Putamen (tissue), 1 donor: Measurements from ENCODE around the gene TTF2.
"Not testable (repeated sequence)": the region's sequence is repeated elsewhere in the genome, so short reads cannot be mapped to it uniquely, and the experiment has no call there.

Source experiments
- DNase-seq: peaks from one replicate; pipeline ENCODE4 v3.0.0-alpha.2; 2016; ENCODE audit warnings: low spot score

The TTF2 gene

DNA sequence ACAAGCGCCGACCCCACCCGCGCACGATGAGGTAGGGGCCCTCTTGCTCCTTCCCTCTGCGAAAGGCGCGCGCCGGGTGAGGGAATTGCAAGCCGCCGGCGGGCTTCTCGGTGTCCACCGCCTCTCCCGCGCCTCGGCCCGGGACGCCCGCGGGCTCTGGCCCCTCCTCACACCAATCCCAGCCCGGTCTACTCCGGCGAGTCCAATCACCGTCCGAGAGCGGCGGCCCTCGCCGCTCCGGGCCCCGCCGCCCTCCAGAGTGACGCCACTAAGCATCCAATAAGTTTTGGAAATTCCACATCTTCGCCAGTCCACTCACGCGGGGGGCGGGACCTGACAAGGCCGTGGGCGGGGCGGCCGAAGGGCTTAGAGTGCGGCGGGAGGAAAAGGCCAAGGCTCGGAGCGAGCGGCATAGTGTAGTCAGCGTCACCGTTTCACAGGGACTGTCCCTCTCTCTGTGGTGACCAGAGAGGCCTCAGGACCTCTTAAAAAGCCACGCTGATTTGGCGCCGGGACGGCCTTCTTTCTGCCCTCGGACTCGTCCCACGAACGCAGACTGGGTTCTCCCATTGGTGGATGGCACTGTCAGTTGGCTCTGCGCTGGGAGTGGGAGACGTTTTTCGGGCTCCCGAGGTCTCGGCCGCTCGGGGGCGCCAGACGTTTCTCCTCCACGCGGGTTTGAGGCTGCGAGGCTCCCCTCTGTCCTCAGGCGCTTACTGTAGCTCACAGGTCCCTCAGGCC lies 61.6 kb downstream of the TTF2 start, which contains the start of gene TRIM45:
Gene TRIM45 (minus strand): TSS at position 161 of the 741 bp plus-strand sequence. CDS start 548 bp downstream, outside the sequence.
- DNase-seq = peak; percentile 95

DNA sequence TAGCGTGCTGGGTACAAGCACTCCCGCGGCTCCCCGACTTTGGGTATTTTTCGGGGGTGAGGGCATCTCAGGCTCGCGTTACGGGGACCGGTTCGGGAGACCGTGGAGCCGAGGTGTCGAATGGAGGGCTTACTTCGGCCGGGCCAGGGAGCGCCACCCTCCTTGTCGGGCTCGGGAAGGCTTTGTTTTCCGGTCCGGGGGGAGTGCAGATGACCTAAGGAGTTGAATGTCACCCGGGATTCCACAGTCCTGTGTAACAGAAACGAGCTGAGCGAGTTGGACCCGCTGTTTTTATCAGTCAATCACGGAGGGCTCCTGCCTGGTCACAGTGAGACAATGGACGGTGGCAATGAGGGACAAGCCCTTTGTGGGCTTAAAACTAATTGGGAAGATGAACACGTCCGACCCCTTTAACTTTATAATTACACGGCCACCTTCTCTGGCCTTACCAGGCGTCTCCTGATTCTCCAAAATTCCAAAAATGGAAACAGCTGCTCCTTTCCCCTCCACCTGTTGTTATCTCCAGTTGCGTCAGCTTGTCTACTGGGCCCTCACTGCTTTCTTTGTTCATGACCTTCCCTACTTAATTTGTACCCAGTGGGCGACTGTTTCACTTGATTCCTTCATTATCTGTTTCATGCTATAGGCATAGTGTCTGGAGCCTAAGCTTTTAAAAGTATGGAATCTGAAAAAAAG lies 62.4 kb downstream of the TTF2 start:
- DNase-seq = no peak

DNA sequence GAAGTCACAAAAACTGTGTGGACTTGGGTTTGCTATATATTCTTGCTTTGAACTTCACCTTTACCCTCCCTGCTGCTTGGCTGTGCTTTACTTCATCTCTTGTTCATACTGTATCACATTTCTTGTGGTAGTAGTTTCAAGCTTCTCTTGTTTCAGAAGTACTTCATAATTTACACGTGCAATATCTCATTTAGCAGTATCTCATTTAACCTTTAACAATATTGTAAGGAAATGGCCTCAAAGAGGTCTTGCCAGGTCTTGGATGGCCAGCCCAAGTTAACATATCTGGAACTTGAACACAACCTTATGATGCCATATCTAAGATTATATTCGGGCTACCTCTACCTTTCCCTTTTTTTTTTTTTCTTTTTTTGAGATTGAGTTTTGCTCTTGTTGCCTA lies 63.1 kb downstream of the TTF2 start:
- no peak for DNase-seq

DNA sequence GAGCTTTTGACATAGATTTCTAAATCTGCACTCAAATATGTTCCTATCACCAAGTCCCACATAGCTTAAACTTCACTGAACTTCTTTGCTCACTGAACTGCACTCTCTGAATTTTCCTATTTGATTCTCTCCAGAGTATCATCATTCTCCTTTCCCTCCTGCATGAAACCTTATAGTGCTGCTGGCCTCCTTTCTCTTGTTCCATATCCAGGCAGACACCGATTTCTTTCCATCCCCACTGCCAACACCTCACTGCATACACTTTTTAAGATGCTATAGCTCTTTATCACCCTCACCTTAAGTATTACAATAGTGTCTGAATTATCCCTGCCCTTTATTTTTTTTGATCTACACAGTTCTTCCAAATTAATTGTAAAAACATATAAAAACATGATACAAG lies 64.5 kb downstream of the TTF2 start:
- no peak for DNase-seq

DNA sequence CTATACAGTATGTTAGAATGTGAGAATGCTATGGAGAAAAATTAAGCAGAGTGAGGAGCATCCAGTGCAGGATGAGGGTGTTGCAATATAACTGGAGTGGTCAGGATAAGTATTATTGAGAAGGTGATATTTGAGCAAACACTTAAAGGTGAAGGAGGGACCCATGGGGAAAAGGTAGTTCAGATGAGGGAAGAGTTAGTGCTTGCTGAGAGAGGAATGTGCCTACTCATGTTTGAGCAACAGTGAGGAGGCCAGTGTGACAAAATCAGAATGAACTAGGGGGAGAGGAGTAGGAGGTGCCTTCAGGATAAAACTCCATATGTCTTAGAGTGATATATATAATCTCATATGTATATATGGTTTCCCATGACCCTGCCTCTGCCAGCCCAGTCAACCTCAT lies 67.7 kb downstream of the TTF2 start:
- DNase-seq = no peak

DNA sequence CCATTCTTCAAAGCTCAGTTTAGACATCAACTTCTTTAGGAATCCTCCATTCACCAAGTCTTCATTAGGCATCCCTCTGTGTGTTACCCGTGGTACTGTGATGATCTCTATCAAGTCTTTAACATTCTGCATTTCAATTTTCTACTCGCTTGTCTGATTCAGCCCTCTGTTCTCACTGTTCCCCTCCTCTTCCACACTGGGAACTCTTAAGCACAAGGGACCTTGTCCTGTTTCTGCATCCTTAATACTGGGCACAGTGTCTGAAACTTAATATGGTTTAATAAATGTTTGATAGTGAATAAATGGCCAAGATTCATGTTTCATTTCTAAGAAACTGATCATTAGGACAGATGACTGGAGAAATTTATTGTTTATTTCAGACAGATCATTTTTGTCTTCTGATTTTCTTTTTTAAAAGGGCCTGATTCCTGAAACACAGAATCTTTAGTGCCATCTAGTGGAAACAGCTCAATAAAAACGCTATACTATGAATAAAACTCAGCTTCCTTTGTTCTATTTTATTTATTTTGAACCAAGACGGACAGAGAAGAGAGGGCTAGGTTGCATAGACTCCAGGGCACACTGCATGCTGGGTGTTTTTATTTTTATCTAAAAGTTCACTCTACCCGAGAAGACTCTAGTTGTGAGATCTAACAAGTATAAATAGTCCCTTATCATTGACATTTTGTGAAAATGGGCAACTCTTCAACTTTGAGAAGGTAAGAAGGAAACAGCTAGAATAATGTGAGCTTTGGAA lies 68.4 kb downstream of the TTF2 start:
- no peak for DNase-seq

DNA sequence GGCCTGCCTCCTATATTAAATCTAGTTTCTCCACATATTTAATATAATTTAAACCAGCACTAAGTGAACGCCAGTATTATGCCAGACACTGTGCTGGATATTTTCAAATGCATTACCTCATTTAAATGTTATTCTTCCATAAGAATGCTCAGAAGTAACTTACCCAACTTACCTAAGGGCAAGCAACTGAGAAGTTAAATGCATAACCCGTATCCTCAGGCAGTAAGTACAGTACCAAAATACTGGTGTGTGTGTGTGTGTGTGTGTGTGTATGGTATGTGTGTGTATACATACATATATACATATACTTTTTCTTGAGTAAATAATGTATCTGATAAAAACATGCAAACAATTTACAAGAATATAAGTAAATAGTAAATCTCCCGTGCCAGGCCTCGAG lies 70.4 kb downstream of the TTF2 start:
- no peak for DNase-seq

DNA sequence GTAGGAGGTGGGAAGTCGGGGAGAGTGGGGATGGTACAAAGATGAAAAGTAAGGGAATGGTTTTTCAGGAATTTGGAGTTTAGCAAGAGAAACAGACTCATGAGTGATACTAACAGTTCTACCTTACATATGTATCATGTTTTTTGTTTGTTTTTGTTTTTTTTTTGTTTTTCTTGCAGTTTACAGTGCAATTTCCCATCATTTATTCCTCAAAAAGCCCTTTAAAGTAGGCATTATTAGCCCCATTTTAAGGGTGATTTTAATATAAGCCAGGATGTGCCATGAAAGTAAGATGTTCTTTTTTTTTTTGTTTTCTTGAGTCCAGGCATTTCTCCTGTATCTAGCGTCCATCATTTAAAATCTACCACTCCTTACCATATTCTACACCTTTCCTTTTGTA lies 75.2 kb downstream of the TTF2 start:
- no peak for DNase-seq

DNA sequence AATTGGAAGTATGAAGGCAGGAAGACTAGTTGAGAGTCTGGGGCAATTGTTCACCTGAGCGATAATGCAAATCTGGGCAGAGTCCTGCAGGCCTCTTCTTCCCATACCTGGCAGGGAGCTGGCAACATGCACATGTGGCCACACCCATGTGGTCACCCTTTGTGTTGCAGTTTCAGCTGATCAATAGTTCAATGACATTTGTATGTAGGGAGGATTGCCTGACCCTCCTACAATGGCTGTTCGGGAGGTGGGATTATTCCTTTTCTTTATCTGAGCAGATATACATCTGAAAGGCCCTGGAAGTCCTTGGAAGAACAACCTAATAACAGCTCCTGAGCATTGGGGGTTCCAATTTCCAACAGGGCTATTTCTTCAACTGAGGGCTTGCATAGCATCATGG lies 76.6 kb downstream of the TTF2 start:
- no peak for DNase-seq

DNA sequence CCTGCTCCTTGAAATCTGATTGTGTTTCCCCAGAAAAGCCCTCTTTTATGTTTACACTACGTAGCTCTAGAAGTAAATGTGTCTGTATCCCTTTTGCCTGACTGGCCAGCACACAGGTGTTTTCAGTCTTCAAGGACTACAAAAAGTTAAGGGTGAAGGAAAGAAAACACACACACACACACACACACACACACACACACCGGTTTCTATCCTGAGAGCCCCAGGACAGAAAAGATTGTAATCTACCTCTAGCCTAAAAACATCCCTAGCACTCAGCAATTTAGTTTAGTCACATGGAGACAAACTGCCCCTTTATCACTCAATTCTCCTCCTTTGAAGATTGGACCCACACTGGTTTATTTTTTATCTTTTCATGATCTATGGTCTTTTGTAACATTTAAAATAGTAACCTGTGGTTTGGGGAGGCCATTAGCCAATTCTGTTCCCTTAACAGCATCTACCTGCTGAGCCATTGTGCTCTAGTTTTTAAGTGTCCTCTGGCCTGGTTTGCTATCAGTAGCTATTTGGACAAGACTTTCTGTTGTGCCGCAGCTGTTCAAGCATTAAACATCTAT lies 77.2 kb downstream of the TTF2 start:
- DNase-seq = no peak

DNA sequence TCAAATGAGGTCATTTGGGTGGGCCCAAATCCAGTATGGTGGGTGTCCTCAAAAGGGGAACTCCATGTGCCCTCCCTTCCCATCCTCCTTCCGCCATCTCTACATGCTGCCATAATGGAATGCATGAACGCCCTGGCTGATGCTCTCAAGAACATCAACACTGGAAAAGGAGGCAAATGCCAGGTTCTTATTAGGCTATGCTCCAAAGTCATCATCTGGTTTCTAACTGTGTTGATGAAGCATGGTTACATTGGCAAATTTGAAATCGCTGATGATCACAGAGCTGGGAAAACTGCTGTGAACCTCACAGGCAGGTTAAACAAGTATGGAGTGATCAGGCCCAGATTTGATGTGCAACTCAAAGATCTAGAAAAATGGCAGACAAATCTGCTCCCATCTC lies 78.0 kb downstream of the TTF2 start:
- no peak for DNase-seq

DNA sequence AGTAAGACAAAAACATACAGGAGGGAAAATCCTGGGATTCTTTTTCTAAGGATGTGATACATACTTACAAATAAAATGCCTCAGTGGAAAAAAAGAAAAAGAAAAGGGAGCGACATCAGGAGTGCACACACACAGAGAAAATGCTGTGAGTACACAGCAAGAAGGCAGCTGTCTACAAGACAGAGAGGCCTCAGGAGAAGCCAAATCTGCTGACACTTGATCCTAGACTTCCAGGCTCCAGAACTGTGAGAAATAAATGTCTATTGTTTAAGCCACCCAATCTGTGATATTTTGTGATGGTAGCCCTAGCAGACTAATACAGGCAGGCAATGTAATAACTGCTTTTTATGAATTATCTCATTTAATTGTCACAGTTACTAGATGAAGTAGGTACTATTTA lies 78.4 kb downstream of the TTF2 start:
- no peak for DNase-seq

DNA sequence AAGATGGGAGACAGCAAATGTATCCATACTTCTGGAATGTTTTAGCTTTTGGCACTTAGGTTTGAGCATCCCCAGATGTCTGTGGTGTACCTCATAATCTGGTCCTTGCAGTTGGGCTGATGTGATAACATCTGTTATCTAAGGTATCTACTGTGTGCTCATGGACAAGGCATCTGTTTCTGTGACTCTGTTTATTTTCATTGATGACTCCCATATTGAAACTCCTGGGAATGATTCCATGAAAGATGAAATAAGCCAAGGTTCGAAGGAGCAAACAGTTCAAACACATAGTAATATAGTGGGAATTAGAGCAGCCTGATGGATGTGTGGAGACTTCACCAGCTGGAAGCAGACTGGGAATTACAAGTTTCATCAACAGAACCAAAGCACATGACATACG lies 82.1 kb downstream of the TTF2 start:
- no peak for DNase-seq

DNA sequence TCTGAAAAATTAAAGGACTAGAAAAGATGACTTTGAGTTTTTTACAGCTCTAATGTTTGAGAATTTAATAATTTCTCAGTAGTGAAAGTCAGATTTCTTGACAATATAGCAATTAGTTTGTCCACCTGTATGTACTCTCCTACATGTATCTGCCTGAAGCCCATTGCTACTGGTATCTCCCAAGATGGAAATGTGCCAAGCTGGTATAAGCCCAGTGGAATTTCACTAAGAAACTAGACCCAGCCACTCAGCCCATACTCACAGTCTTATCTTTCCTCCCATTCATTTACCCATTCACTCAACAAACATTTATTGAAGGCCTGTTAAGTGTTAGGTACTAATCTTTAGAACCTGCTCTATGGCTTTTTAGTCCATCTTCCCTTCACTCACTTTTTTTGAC lies 83.0 kb downstream of the TTF2 start:
- no peak for DNase-seq

DNA sequence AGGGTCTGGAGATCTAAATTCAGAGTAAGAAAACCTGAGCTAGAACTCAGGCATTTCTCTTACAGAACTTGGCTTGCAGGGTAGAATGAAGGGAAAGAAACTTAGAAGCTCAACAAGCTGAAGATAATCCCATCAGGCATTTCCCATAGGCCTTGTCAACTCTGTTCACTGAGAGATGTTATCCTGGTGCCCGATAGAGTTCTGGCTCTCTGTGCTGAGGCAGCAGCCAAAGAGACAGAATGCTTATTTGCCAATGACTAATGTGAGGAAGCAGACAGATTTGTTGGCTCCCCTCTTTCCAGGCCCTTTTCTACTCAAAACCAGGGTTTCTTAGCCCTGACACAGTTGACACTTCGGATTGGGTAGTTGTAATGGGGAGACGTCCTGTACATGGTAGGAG lies 83.7 kb downstream of the TTF2 start:
- DNase-seq = no peak

DNA sequence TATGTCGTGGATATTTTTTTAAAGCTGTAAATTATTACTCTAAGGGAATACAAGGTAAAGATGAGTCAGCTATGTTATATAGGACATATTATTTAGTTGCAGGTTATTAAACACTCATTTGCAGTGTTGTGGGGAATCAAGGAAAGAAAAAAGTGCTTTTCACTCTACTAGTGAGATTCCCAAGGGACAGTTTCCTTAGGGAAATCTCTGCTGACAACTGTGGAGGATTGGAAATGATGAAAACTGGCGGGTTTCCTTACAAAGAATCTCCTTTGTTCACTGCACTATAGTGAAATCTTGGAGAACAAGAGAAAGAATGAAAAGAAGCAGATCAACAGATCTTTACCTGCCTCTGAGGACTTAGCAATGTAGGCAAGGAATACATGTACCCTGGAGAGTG lies 85.9 kb downstream of the TTF2 start:
- DNase-seq = no peak

DNA sequence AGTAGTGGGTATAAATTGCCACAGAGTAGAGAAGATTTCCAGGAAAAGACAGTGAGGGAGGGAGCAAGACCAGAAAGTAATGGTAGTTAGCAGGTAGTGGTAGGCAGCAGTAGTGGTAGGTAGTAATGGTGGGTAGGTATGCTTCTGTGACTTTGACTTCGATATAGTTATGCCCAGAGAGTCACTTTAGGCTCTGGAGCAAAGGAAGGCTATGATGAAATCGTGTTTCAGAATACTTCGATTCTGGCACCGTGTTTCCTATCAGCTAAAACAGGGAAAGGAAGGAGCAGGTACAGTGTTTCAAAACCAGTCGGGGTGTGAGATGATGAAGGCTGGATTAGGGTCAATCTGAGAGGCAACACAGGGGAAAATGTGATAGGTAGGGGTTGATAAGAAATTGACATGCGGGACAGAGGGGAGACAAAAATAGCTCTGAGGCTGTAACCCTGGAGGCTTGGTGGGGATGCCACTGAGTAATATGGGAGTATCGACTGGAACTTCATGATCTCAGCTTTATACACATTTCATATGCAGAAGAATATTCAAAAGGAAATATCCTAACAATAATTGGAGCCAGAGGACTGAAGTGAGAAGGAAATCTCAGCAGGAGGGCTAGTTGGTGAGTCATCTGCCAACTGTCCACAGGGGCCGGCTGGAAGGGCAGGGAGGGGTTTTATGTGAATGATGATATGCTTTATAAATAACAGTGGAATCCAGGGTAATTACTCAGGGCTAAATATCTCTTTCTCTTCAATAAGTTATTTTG lies 86.6 kb downstream of the TTF2 start:
- DNase-seq = no peak

DNA sequence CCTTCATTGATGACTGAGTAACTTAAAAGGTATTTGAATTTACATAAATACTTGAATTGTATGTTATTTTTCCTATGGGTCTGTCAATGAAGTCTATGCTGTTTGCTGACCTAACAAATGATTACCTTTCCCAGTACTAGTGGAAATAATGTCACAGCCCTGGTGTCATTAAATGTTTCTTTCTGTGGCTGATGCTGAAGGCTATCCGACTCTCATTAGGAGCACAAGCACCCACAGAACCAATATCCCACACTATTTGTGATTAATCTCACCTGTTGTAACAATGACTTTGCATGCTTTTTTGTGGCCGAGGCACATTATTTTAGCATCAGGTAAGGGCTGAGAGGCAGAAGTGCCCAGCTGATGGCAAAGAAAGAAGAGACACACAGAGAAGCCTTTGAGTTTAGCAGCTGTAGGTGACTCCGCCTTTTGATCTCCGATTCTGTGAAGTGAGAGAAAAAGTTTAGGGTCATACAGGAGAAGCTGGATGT lies 87.3 kb downstream of the TTF2 start:
- DNase-seq = no peak

DNA sequence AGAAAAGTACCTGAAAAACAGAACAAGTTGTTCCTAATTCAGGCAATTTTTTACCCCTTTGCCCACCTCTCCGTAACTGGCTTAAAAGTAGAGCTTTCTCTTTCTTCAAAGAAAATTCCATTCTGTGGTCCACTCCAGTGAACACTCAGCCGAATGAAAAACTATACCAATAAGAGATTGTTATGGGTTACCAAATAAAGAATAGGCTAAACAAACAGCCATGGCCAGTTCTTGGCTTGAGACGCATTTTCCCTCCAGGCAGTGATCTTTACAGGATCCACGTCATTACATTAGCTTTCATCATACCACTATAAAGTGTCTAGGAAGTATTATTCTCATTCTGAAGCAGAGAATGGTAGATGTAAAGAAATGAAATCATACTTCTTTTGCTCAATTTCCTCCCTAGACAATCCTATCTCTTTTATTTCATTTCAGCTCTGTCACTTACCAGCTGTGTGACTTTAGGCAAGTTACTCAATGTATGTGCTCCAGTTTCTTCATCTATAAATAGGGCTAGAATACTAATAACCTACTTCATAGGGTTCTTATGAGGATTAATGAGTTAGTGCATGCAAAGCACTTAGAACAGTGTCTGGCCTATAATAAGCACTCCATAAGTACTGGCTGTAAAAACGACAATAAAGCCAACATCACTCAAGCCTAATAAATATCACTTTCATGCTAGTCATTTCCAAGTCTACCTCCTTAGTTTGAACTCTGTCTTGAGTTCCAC lies 87.9 kb downstream of the TTF2 start:
- DNase-seq = no peak

DNA sequence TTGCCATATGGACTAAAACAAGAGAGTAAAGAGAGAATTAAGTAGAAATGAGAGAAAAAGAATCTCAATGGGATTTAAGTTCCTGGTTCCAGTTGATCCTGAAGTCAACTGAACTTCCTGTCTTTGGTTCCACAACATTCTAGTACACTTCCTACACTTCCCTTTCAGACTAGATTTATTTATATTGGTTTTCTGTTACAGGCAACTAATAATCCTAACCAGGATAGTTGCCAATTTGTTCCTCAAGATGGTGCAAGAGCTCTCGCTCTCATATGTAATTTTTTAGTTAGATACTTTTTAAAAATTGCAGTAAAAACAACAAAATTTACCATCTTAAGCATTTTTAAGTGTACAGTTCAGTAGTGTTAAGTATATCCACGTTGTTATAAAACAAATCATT lies 90.2 kb downstream of the TTF2 start:
- DNase-seq = no peak

DNA sequence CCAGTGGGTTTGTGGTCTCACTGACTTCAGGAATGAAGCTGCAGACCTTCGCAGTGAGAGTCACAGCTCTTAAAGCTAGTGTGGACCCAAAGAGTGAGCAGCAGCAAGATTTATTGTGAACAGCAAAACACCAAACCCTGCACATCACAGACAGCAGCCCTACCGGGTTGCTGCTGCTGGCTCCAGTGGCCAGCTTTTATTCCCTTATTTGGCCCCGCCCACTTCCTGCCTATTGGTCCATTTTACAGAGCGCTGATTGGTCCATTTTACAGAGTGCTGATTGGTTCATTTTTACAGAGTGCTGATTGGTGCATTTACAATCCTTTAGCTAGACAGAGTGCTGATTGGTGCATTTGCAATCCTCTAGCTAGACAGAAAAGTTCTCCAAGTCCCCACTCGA lies 91.2 kb downstream of the TTF2 start:
- DNase-seq = not testable (repeated sequence)
